Esophagus squamous epithelium (tissue), 5 donors: Measurements from ENCODE around the gene SGSM1. TPM values are rescaled to one million over a fixed set of nuclear protein-coding genes. Genes with fewer than 3 reads are reported as not detected.

Source experiments
- DNase-seq: peaks from one replicate; lab custom pipeline; 2025; lab: John Stamatoyannopoulos, UW
- H3K27ac ChIP-seq, 4 donors: fragments of 200-600 bp; sonication (generic); one replicate each; pipeline ENCODE4 v1.5.1; 2016 to 2019; ENCODE audit warnings: mild to moderate bottlenecking in 1 of 4
- H3K27me3 ChIP-seq, 4 donors: fragments of 200-600 bp; sonication (generic); 1 replicate in 3 of 4; 2 replicates in 1 of 4; pipeline versions ENCODE4 v1.5.1 to v1.6.0; 2017 to 2021; ENCODE audit warnings: antibody characterized with exemption in 1 of 4
- H3K36me3 ChIP-seq, 3 donors: fragments of 200-600 bp; sonication (generic); one replicate each; pipeline ENCODE4 v1.5.1; 2016 to 2019
- H3K4me1 ChIP-seq, 3 donors: fragments of 200-600 bp; sonication (generic); one replicate each; pipeline ENCODE4 v1.5.1; 2017 to 2019
- H3K4me3 ChIP-seq, 4 donors: fragments of 200-600 bp; sonication (generic); 1 replicate in 3 of 4; 2 replicates in 1 of 4; pipeline ENCODE4 v1.5.1; 2016 to 2019; ENCODE audit warnings: mild to moderate bottlenecking in 2 of 4, moderate library complexity in 1 of 4
- H3K9me3 ChIP-seq, 3 donors: fragments of 200-600 bp; sonication (generic); one replicate each; pipeline ENCODE4 v1.5.1; 2016 to 2019
- POLR2A ChIP-seq, 4 donors: fragments of 450-650 bp; IDR thresholded peaks; one replicate each; pipeline ENCODE4 v1.6.1; 2017; ENCODE audit warnings: antibody characterized with exemption in 4 of 4, mild to moderate bottlenecking in 4 of 4, moderate library complexity in 3 of 4
- WGBS, 2 donors: methylation state at CpG; one replicate each; pipeline ENCODE4 v1.1.5; 2018; 5-methylcytosine and 5-hydroxymethylcytosine counted together
- intact Hi-C: fragments of 100-400 bp; cut with DNase I; formaldehyde crosslinking; loops from one replicate; pipeline ENCODE4 v1.15.0; 2022
- total RNA-seq, 4 donors: library from RNA; depleted of rRNA; stranded (reverse); fragments of >200 nt; gene quantifications; one replicate each; pipeline ENCODE4 v1.1.0, GENCODE V29; 2016
- TF ChIP-seq, protein P1 (sequence below), 6 experiments: fragments of 450-650 bp in 4 of 6; fragments of 200-600 bp in 2 of 6; sonication (generic) in 2 of 6; IDR thresholded peaks; one replicate each; pipeline ENCODE4 v1.5.1; 2016 to 2019; ENCODE audit warnings: antibody characterized with exemption in 6 of 6, mild to moderate bottlenecking in 4 of 6, moderate library complexity in 4 of 6
- donor health status: DM: yes; HTN: yes; CAD: no.

The SGSM1 gene
- total RNA-seq, 4 donors from 2014 or later = 0.09 to 0.57 (median 0.18) TPM

DNA sequence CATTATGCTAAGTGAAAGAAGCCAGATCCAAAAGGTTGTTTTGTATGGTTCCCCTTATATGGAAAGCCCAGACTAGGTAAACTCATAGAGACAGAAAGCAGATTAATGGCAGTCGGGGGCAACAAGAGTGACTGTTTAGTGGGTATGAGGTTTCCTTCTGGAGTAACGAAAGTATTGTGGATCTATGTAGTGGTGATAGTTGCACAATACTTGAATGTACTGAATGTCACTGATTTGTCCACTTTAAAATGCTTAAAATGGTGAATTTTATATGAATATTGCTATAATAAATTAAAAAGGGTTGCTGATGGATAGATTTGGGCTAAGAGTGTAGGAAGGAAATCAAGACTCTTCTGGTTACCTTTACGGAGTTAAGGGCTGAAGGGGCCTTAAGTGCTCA is 10.0 kb upstream of the SGSM1 start:
- intact Hi-C loops = no loop called here
- DNase-seq = no peak
- Histone ChIP-seq H3K27ac (no peak overlapping the region), H3K36me3 (no peaks in the 10 kb centered on the region), H3K27me3 (no peaks in the 10 kb centered on the region), H3K9me3 (no peaks in the 10 kb centered on the region), H3K4me3 (no peak overlapping the region), H3K4me1 (no peaks in the 10 kb centered on the region)
- no peak for TF ChIP-seq POLR2A (IDR thresholded peaks at IDR 0.05)
- TF ChIP-seq, protein P1, sequence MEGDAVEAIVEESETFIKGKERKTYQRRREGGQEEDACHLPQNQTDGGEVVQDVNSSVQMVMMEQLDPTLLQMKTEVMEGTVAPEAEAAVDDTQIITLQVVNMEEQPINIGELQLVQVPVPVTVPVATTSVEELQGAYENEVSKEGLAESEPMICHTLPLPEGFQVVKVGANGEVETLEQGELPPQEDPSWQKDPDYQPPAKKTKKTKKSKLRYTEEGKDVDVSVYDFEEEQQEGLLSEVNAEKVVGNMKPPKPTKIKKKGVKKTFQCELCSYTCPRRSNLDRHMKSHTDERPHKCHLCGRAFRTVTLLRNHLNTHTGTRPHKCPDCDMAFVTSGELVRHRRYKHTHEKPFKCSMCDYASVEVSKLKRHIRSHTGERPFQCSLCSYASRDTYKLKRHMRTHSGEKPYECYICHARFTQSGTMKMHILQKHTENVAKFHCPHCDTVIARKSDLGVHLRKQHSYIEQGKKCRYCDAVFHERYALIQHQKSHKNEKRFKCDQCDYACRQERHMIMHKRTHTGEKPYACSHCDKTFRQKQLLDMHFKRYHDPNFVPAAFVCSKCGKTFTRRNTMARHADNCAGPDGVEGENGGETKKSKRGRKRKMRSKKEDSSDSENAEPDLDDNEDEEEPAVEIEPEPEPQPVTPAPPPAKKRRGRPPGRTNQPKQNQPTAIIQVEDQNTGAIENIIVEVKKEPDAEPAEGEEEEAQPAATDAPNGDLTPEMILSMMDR (IDR thresholded peaks at IDR 0.05) = no peak
- 70 to 85% methylated on average over 3 of the region's 3 CpGs for WGBS, 2 donors

GRCh38 chr22:24796860-24797259 is 9.2 kb upstream of the SGSM1 start:
- Histone ChIP-seq H3K27me3 (no peaks in the 10 kb centered on the region), H3K4me1 (no peaks in the 10 kb centered on the region), H3K36me3 (no peaks in the 10 kb centered on the region), H3K9me3 (no peaks in the 10 kb centered on the region), H3K27ac (no peak overlapping the region), H3K4me3 (no peak overlapping the region)
- intact Hi-C loops = no loop called here
- TF ChIP-seq, protein P1 (IDR thresholded peaks at IDR 0.05) = no peak
- TF ChIP-seq POLR2A (IDR thresholded peaks at IDR 0.05) = no peak
- WGBS, 2 donors = 48 to 74% methylated on average over 4 of the region's 4 CpGs
- no peak for DNase-seq

DNA sequence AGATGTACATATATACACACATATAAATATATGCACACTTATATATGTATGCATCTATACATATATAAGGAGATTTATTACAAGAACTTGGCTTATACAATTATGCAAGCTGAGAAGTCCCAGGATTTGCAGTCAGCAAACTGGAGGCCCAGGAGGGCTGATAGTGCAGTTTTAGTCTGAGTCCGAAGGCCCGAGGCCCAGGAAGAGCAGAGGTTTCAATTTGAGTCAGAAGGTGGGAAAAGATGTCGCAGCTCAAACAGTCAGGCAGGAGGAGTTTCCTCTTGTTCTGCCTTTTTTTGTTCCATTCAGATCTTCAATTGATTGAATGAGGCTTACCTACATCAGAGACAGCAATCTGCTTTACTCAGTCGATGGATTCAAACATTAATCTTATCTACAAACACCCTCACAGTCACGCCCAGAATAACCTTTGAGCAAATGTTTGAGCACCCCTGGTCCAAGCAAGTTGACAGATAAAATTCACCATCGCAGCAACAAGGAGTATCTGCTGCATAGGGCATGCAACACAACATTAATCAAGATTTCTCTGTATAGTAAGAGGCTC is 4.0 kb upstream of the SGSM1 start:
- Histone ChIP-seq H3K4me3 (no peak overlapping the region), H3K27ac (no peak overlapping the region), H3K36me3 (no peaks in the 10 kb centered on the region), H3K4me1 (peaks cover 6 to 16% (median 10%) of the 10 kb centered on the region in 3 donors), H3K9me3 (no peaks in the 10 kb centered on the region), H3K27me3 (peaks cover 0 to 8% (median 0%) of the 10 kb centered on the region in 4 donors)
- WGBS, 2 donors = 69 to 78% methylated on average over 6 of the region's 6 CpGs
- no peak for TF ChIP-seq POLR2A (IDR thresholded peaks at IDR 0.05)
- TF ChIP-seq, protein P1 (IDR thresholded peaks at IDR 0.05) = no peak
- DNase-seq = no peak
- intact Hi-C loops = no loop called here

DNA sequence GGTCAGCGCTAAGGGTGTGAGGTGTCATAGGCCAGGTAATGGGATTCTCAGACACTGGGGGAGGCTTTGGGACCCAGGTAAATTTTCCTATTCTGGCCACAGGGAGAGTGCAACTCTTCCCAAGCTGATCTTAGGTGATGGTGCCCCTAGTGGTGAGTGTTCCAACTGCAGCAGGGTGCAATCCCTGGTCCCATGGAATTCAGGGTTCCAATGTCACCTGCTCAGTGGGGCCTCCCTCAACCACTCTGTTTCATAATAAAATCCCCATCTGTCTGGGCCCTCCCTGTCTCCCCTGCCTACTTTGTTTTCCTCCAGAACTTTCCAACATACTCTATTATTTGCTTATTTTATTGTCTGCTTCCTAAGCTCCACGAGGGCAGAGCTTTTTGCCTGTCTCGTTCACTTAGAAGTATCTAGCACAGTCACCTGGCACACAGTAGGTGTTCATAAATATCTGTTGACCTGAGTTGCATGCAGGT is 2.9 kb upstream of the SGSM1 start:
- intact Hi-C loops = no loop called here
- Histone ChIP-seq H3K9me3 (no peaks in the 10 kb centered on the region), H3K4me3 (no peak overlapping the region), H3K36me3 (no peaks in the 10 kb centered on the region), H3K27ac (no peak overlapping the region), H3K27me3 (peaks cover 0 to 9% (median 0%) of the 10 kb centered on the region in 4 donors), H3K4me1 (peaks cover 6 to 20% (median 10%) of the 10 kb centered on the region in 3 donors)
- no peak for DNase-seq
- 66 to 77% methylated on average over 3 of the region's 3 CpGs for WGBS, 2 donors
- TF ChIP-seq POLR2A (IDR thresholded peaks at IDR 0.05) = no peak
- TF ChIP-seq, protein P1 (IDR thresholded peaks at IDR 0.05) = peak; percentile 33 to 95 (median 77)

DNA sequence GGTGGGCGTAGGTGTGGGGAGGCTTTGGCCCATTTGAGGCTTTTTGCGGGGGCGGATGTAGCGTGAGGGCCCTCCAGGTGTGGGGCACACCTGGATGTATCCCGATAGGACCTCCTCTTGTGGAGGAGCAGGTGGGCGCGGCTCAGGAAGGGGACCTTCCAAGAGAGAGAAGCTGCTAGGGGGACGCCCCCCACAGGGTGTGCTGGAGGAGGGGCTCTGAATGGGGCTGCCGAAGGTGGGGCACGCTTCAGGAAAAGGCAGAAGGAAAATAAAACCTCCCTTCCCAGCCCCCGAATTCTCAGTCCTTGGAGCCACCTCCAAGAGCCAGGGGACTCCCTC is 621 bp downstream of the SGSM1 start:
- 42 to 44% methylated on average over 3 to 6 of the region's 11 CpGs for WGBS, 2 donors
- H3K27me3 ChIP-seq = peaks cover 0 to 9% (median 0%) of the 10 kb centered on the region in 4 donors
- no peaks in the 10 kb centered on the region for H3K36me3 ChIP-seq
- H3K27ac ChIP-seq = peak overlapping the region; percentile 53 to 77 (median 62)
- TF ChIP-seq, protein P1 (IDR thresholded peaks at IDR 0.05) = no peak
- no peak for TF ChIP-seq POLR2A (IDR thresholded peaks at IDR 0.05)
- DNase-seq = no peak
- intact Hi-C loops = no loop called here
- H3K9me3 ChIP-seq = no peaks in the 10 kb centered on the region
- peaks cover 10 to 43% (median 11%) of the 10 kb centered on the region in 3 donors for H3K4me1 ChIP-seq
- H3K4me3 ChIP-seq = peak overlapping the region; percentile 45 to 85 (median 55)
